GM12872 (cell line): ENCODE measurements around the gene RGMA.

Experiments used
- CTCF ChIP-seq: IDR thresholded peaks from 3 replicates; pipeline ENCODE4 v1.5.1; 2011; ENCODE audit warnings: low read depth, mild to moderate bottlenecking, low read length, moderate library complexity; ENCODE audit not compliant: insufficient read depth

Gene RGMA

DNA sequence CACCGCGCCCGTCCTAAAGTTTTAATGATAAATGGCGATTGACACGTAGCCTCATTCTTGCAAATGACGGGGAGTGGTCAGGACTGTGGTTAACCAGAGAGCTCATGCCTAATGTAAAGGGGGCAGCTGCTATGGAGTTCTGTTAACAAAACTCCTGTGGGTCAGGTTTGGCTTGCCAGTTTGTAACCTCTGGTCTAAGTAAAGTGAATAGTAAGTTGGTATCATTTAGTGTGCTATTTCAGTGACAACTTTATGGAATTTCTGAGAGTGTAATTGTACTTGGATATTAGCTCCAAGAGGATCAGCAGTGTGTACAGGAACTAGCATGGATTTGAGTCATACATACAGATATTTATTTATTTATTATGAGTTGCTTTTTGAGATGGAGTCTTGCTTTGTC lies 87.9 kb downstream of the RGMA start:
- no peak for TF ChIP-seq CTCF

DNA sequence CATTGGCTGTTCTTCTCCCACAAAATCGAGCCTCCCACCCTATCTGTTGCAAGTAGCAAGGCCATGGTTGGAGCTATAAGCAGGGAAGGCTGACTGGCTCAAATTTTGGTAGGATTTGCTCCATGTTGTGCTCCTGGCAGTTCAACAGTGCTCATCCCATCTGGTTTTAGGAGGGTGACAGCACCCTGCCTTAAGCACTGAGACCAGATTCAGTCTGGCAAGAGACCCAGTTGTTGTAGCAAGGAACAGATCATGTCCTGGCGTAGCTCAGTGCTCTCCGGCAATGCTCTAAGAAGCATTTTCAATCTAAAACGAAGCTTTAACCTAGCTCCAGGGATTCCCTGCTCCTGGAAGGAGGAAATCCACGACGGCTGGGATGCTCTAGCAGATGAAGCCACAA lies 91.2 kb downstream of the RGMA start:
- no peak for TF ChIP-seq CTCF

GRCh38 chr15:92992720-92993119 lies 96.3 kb downstream of the RGMA start:
- no peak for TF ChIP-seq CTCF

- no peak for TF ChIP-seq CTCF
Observed at GRCh38 chr15:92990031-92990430, 99.0 kb downstream of the RGMA start.

DNA sequence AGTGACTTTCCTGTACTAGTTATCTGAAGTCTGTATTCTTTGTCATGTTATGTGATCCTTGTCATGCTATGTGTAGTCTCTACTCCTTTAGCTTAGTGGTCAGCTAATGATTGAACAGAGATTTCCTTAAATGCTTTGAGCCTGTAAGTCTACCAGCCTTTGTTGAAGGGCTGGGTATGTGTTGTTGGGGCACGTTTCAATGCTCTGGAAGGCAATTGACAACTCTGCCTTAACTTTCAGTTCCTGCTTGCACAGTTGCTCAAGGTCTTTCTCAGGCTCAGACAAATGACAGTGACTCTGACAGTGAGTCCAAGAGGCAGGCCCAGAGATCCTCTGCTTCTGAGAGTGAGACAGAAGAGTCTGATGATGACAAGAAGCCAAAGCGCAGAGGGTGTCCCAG lies 99.5 kb downstream of the RGMA start:
- no peak for TF ChIP-seq CTCF
